Measurements from ENCODE around the gene CD72.

CD72 gene

GRCh38 chr9:35636135-35636876 is 18.1 kb upstream of the CD72 start:
- TF ChIP-seq TCF4 (CRISPR knock-in tag; IDR thresholded peaks at IDR 0.05; ENCODE audit: borderline replicate concordance) (no peak), ZNF565 (CRISPR knock-in tag; conservative IDR thresholded peaks at IDR 0.05; ENCODE audit: low read depth) (no peak), ISL1 (CRISPR knock-in tag; IDR thresholded peaks at IDR 0.05) (no peak), PPARA (CRISPR knock-in tag; IDR thresholded peaks at IDR 0.05; ENCODE audit: borderline replicate concordance) (no peak), TOX (CRISPR knock-in tag; IDR thresholded peaks at IDR 0.05; ENCODE audit: borderline replicate concordance) (no peak), ZNF8 (CRISPR knock-in tag; IDR thresholded peaks at IDR 0.05) (no peak), RARB (CRISPR knock-in tag; IDR thresholded peaks at IDR 0.05) (no peak), POU6F1 (CRISPR knock-in tag; IDR thresholded peaks at IDR 0.05; ENCODE audit: borderline replicate concordance, low read depth) (no peak)
- ATAC-seq = no peak

- no peak for ATAC-seq
- TF ChIP-seq SNAI2 (CRISPR knock-in tag; IDR thresholded peaks at IDR 0.05) (no peak), ZNF8 (CRISPR knock-in tag; IDR thresholded peaks at IDR 0.05) (no peak), ZFP30 (CRISPR knock-in tag; IDR thresholded peaks at IDR 0.05) (no peak), TOX (CRISPR knock-in tag; IDR thresholded peaks at IDR 0.05; ENCODE audit: borderline replicate concordance) (no peak)
These were observed 17.5 kb upstream of the CD72 start for GRCh38 chr9:35635730-35636129.

GRCh38 chr9:35629597-35629996 is 11.4 kb upstream of the CD72 start:
- no peak for ATAC-seq

More at GRCh38 chr9:35629597-35629996, 11.4 kb upstream of the CD72 start:
- TF ChIP-seq ISL1 (CRISPR knock-in tag; IDR thresholded peaks at IDR 0.05) (no peak), CSRNP3 (CRISPR knock-in tag; IDR thresholded peaks at IDR 0.05) (no peak), PPARA (CRISPR knock-in tag; IDR thresholded peaks at IDR 0.05; ENCODE audit: borderline replicate concordance) (no peak), ZFP3 (CRISPR knock-in tag; IDR thresholded peaks at IDR 0.05) (no peak), ZNF565 (CRISPR knock-in tag; conservative IDR thresholded peaks at IDR 0.05; ENCODE audit: low read depth) (no peak), TSHZ2 (CRISPR knock-in tag; IDR thresholded peaks at IDR 0.05) (no peak), BACH2 (CRISPR knock-in tag; IDR thresholded peaks at IDR 0.05; ENCODE audit: borderline replicate concordance) (no peak), OSR1 (CRISPR knock-in tag; IDR thresholded peaks at IDR 0.05) (no peak), CREB5 (CRISPR knock-in tag; IDR thresholded peaks at IDR 0.05; ENCODE audit: low read depth) (no peak), SNAI2 (CRISPR knock-in tag; IDR thresholded peaks at IDR 0.05) (no peak), TOX (CRISPR knock-in tag; IDR thresholded peaks at IDR 0.05; ENCODE audit: borderline replicate concordance) (no peak), ZC3H10 (CRISPR knock-in tag; IDR thresholded peaks at IDR 0.05) (no peak), CSDC2 (CRISPR knock-in tag; IDR thresholded peaks at IDR 0.05) (no peak), TCF4 (CRISPR knock-in tag; IDR thresholded peaks at IDR 0.05; ENCODE audit: borderline replicate concordance) (no peak), ZNF70 (CRISPR knock-in tag; IDR thresholded peaks at IDR 0.05) (no peak)

All from SK-N-SH treated with all-trans-retinoic acid at 6 μM for 48 hours (cell line).